LNCAP (cell line): ENCODE measurements around the gene CLMP.

ENCODE experiments used
- CTCF ChIP-seq: fragments of 450-650 bp; IDR thresholded peaks from 2 replicates; pipeline ENCODE4 v1.5.1; 2017; ENCODE audit warnings: mild to moderate bottlenecking

The CLMP gene

GRCh38 chr11:123110397-123110796 lies 84.7 kb downstream of the CLMP start:
- TF ChIP-seq CTCF = no peak

GRCh38 chr11:123107945-123108495 lies 87.0 kb downstream of the CLMP start:
- TF ChIP-seq CTCF = no peak

- no peak for TF ChIP-seq CTCF
Observed at GRCh38 chr11:123104697-123105096, 90.4 kb downstream of the CLMP start.

GRCh38 chr11:123103326-123103980 lies 91.6 kb downstream of the CLMP start:
- peak; percentile 67 for TF ChIP-seq CTCF

GRCh38 chr11:123100379-123101085 lies 94.5 kb downstream of the CLMP start:
- no peak for TF ChIP-seq CTCF

GRCh38 chr11:123098990-123099389 lies 96.1 kb downstream of the CLMP start:
- TF ChIP-seq CTCF = no peak

- TF ChIP-seq CTCF = no peak
Observed at GRCh38 chr11:123093739-123094138, 101.3 kb downstream of the CLMP start.
